Omental fat pad (tissue), 4 donors: Measurements from ENCODE around the gene TAF1A. TPM values are rescaled to one million over a fixed set of nuclear protein-coding genes. Genes with fewer than 3 reads are reported as not detected.
A peak's percentile ranks its signal among the peaks of the same experiment; 100 is the strongest.

Experiments used
- ATAC-seq: fragments of 150-250 bp; one replicate; pipeline ENCODE4 v1.9.1; 2016; ENCODE audit warnings: mild to moderate bottlenecking, moderate library complexity; ENCODE audit not compliant: low FRiP score
- DNase-seq: peaks from one replicate; pipeline ENCODE4 v3.0.0-alpha.2; 2019; ENCODE audit warnings: low spot score
- CTCF ChIP-seq, 3 donors: fragments of 450-650 bp; IDR thresholded peaks; one replicate each; pipeline ENCODE4 v1.5.1; 2016 to 2017; ENCODE audit warnings: antibody characterized with exemption in 3 of 3, mild to moderate bottlenecking in 3 of 3, moderate library complexity in 2 of 3
- total RNA-seq, 4 donors: library from RNA; depleted of rRNA; stranded (reverse); fragments of >200 nt; gene quantifications; one replicate each; pipeline ENCODE4 v1.1.0, GENCODE V29; 2016

TAF1A gene
- total RNA-seq, 4 donors from 2014 or later: 4.1 to 11.4 (median 8.3) TPM

- DNase-seq (no peak), ATAC-seq (peak; percentile 68)
- TF ChIP-seq CTCF (IDR thresholded peaks at IDR 0.05): no peak
Observed at GRCh38 chr1:222582099-222582774, 7.5 kb downstream of the TAF1A start.

DNA sequence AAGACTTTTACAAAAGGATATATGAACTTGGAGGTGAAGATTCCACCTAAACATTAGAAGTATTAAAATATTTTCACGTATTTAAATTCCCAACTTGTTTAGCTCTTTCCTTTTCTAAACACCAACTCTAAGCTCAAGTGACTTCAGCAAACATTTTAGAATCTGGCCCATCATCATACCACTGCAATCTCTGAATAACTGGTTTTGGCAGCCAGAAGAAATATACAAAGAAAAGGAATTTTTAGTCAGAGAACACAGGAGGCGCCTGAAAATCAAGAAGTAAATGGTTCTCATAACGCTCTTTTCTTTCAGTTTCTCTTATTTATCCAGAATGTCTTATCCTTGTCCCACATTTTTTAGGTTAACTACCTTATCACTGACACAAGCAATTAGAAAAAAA lies 10.4 kb downstream of the TAF1A start:
- no peak for TF ChIP-seq CTCF (IDR thresholded peaks at IDR 0.05)
- DNase-seq: no peak
- no peak for ATAC-seq

GRCh38 chr1:222570837-222571236 lies 18.9 kb downstream of the TAF1A start:
- TF ChIP-seq CTCF (IDR thresholded peaks at IDR 0.05): no peak
- DNase-seq (no peak), ATAC-seq (no peak)

- DNase-seq: no peak
- TF ChIP-seq CTCF (IDR thresholded peaks at IDR 0.05): no peak
Observed at GRCh38 chr1:222561656-222562055, 28.1 kb downstream of the TAF1A start.

GRCh38 chr1:222557574-222557973 lies 32.2 kb downstream of the TAF1A start:
- DNase-seq: no peak
- no peak for ATAC-seq

More at GRCh38 chr1:222561656-222562055, 28.1 kb downstream of the TAF1A start:
- no peak for ATAC-seq

DNA sequence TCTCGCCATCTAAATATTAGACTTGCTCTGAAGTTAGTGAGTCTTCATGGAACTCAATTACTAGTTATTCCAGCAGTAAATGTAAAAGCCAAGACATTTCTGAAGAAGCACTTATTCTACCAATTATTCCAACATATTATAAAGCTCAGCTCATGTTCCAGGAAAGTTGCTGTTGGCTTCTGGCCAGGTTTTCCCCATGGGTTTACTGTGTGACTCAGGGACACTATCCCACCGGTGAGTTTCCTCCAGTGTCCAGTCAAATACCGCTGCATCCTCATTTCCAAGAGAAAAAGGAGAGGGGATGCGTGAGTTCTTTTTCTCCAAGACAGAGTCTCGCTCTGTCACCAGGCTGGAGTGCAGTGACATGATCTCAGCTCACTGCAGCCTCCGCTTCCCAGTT lies 32.6 kb downstream of the TAF1A start:
- ATAC-seq: no peak
- DNase-seq: no peak
- TF ChIP-seq CTCF (IDR thresholded peaks at IDR 0.05): no peak

More at GRCh38 chr1:222557574-222557973, 32.2 kb downstream of the TAF1A start:
- TF ChIP-seq CTCF (IDR thresholded peaks at IDR 0.05): no peak

DNA sequence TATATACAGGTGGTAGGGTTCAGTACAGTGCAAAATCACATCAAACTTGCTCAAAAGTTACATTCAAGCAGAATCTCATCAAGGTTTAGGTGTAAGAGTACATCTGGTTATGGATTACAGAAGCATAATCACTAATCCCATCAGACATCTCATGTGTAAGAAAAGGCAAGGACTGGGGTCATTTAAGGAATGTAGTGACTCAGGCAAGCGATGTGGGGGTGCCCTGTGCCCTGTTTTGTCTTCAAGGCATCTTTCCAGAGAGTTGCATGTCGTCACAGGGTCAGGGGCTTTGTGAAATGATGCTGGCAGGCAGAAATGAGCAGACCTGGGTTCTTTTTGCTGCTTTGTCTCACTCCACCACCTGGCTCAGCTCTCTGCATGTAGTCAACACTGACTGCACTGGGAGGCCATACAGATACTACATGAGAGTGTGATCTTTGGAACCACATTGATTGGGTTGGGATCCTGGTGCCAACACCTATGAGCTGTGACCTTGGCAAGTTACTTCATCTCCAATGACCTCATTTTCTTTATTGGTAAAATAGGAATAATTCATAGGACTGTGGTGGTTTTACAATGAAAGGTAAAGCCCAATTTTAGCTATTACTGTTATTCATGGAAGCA lies 33.6 kb downstream of the TAF1A start:
- TF ChIP-seq CTCF (IDR thresholded peaks at IDR 0.05): no peak
- ATAC-seq (no peak), DNase-seq (no peak)
